ENCODE results near the gene UBTD1. TPM values are rescaled to one million over a fixed set of nuclear protein-coding genes. Genes with fewer than 3 reads are reported as not detected.

The UBTD1 gene
- polyA plus RNA-seq, 1 donor from 2014 or later: 3.3 TPM

DNA sequence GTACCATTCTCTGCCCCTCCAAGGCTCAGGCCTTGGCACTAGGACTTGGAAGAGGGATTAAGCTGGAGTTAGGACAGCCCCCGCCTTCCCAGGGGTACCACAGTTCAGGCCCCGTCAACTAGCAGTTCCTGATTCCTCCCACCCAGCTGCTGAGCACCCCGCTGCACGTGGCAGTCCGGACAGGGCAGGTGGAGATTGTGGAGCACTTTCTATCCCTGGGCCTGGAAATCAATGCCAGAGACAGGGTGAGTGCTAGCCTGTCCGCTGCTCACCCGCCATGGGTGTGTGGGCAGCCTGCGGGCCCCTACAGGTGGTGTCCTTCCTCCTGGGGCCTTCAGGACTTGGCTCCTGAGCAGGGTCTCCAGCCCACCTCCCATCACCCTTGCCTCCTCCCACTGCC, 83.4 kb downstream of the UBTD1 start:
- H3K9ac ChIP-seq (ENCODE audit: low read length): no peak overlapping the region
- no peak overlapping the region for H3K4me3 ChIP-seq (ENCODE audit: low read length)
- H3K79me2 ChIP-seq (replicated peaks; ENCODE audit: insufficient read depth, low read length): no peaks in the 10 kb centered on the region
- H2AFZ ChIP-seq (ENCODE audit: low read depth, low read length): no peak overlapping the region
- no peaks in the 10 kb centered on the region for H4K20me1 ChIP-seq (ENCODE audit: insufficient read depth)
- TF ChIP-seq EP300 (conservative IDR thresholded peaks at IDR 0.05; ENCODE audit: poor library complexity, severe bottlenecking): no peak
- no peak for TF ChIP-seq EZH2 (IDR thresholded peaks at IDR 0.05; ENCODE audit: borderline replicate concordance, insufficient read depth, low read length, poor library complexity, severe bottlenecking)
- no peak for TF ChIP-seq POLR2AphosphoS5 (IDR thresholded peaks at IDR 0.05)
- no peak for TF ChIP-seq SMC3 (conservative IDR thresholded peaks at IDR 0.05; ENCODE audit: poor library complexity)
- TF ChIP-seq MXI1 (conservative IDR thresholded peaks at IDR 0.05; ENCODE audit: poor library complexity, severe bottlenecking): no peak
- TF ChIP-seq, protein P1, sequence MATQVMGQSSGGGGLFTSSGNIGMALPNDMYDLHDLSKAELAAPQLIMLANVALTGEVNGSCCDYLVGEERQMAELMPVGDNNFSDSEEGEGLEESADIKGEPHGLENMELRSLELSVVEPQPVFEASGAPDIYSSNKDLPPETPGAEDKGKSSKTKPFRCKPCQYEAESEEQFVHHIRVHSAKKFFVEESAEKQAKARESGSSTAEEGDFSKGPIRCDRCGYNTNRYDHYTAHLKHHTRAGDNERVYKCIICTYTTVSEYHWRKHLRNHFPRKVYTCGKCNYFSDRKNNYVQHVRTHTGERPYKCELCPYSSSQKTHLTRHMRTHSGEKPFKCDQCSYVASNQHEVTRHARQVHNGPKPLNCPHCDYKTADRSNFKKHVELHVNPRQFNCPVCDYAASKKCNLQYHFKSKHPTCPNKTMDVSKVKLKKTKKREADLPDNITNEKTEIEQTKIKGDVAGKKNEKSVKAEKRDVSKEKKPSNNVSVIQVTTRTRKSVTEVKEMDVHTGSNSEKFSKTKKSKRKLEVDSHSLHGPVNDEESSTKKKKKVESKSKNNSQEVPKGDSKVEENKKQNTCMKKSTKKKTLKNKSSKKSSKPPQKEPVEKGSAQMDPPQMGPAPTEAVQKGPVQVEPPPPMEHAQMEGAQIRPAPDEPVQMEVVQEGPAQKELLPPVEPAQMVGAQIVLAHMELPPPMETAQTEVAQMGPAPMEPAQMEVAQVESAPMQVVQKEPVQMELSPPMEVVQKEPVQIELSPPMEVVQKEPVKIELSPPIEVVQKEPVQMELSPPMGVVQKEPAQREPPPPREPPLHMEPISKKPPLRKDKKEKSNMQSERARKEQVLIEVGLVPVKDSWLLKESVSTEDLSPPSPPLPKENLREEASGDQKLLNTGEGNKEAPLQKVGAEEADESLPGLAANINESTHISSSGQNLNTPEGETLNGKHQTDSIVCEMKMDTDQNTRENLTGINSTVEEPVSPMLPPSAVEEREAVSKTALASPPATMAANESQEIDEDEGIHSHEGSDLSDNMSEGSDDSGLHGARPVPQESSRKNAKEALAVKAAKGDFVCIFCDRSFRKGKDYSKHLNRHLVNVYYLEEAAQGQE (IDR thresholded peaks at IDR 0.05; ENCODE audit: borderline replicate concordance): no peak
- no peak for TF ChIP-seq TAF1 (IDR thresholded peaks at IDR 0.05; ENCODE audit: low read depth)
- TF ChIP-seq, protein P2, sequence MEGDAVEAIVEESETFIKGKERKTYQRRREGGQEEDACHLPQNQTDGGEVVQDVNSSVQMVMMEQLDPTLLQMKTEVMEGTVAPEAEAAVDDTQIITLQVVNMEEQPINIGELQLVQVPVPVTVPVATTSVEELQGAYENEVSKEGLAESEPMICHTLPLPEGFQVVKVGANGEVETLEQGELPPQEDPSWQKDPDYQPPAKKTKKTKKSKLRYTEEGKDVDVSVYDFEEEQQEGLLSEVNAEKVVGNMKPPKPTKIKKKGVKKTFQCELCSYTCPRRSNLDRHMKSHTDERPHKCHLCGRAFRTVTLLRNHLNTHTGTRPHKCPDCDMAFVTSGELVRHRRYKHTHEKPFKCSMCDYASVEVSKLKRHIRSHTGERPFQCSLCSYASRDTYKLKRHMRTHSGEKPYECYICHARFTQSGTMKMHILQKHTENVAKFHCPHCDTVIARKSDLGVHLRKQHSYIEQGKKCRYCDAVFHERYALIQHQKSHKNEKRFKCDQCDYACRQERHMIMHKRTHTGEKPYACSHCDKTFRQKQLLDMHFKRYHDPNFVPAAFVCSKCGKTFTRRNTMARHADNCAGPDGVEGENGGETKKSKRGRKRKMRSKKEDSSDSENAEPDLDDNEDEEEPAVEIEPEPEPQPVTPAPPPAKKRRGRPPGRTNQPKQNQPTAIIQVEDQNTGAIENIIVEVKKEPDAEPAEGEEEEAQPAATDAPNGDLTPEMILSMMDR (IDR thresholded peaks at IDR 0.05; ENCODE audit: poor library complexity, severe bottlenecking): no peak
- no peak for TF ChIP-seq RAD21 (conservative IDR thresholded peaks at IDR 0.05)
- H3K9me3 ChIP-seq (ENCODE audit: low read length): no peaks in the 10 kb centered on the region
- H3K27ac ChIP-seq (ENCODE audit: low read length): no peak overlapping the region
- H3K27me3 ChIP-seq (ENCODE audit: insufficient read depth, low read depth, low read length): no peaks in the 10 kb centered on the region
- no peak overlapping the region for H3K4me2 ChIP-seq (ENCODE audit: low read length)
- no peaks in the 10 kb centered on the region for H3K9me2 ChIP-seq (ENCODE audit: insufficient read depth, low read length)
- no peaks in the 10 kb centered on the region for H3F3A ChIP-seq (ENCODE audit: insufficient read depth, low read length, poor library complexity, severe bottlenecking)
- no peaks in the 10 kb centered on the region for H3K36me3 ChIP-seq (ENCODE audit: insufficient read depth, low read length)

DNA sequence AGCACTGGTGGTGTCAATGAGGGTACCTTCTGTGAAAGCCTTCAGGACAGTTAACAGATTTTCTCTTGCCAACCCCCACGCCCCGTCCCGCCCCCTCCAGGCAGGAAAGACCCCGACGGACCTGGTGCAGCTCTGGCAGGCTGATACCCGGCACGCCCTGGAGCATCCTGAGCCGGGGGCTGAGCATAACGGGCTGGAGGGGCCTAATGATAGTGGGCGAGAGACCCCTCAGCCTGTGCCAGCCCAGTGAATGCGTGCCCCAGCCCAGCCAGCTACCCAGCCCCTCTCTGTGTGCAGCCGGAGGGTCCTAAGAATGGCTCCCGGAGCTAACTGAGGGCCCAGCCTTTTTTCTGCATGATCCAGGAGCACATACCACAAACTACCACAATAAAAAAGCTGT, 84.8 kb downstream of the UBTD1 start:
- no peak overlapping the region for H3K9ac ChIP-seq (ENCODE audit: low read length)
- H3K79me2 ChIP-seq (replicated peaks; ENCODE audit: insufficient read depth, low read length): no peaks in the 10 kb centered on the region
- H3K4me2 ChIP-seq (ENCODE audit: low read length): no peak overlapping the region
- H3K9me3 ChIP-seq (ENCODE audit: low read length): no peaks in the 10 kb centered on the region
- H3K27ac ChIP-seq (ENCODE audit: low read length): no peak overlapping the region
- TF ChIP-seq EP300 (conservative IDR thresholded peaks at IDR 0.05; ENCODE audit: poor library complexity, severe bottlenecking) (no peak), MXI1 (conservative IDR thresholded peaks at IDR 0.05; ENCODE audit: poor library complexity, severe bottlenecking) (no peak), SMC3 (conservative IDR thresholded peaks at IDR 0.05; ENCODE audit: poor library complexity) (no peak), TAF1 (IDR thresholded peaks at IDR 0.05; ENCODE audit: low read depth) (no peak), EZH2 (IDR thresholded peaks at IDR 0.05; ENCODE audit: borderline replicate concordance, insufficient read depth, low read length, poor library complexity, severe bottlenecking) (no peak), POLR2AphosphoS5 (IDR thresholded peaks at IDR 0.05) (no peak), RAD21 (conservative IDR thresholded peaks at IDR 0.05) (no peak)
- TF ChIP-seq, protein P2 (IDR thresholded peaks at IDR 0.05; ENCODE audit: poor library complexity, severe bottlenecking): no peak
- TF ChIP-seq, protein P1 (IDR thresholded peaks at IDR 0.05; ENCODE audit: borderline replicate concordance): no peak
- H3K9me2 ChIP-seq (ENCODE audit: insufficient read depth, low read length): no peaks in the 10 kb centered on the region
- no peaks in the 10 kb centered on the region for H4K20me1 ChIP-seq (ENCODE audit: insufficient read depth)
- H2AFZ ChIP-seq (ENCODE audit: low read depth, low read length): no peak overlapping the region
- no peaks in the 10 kb centered on the region for H3K36me3 ChIP-seq (ENCODE audit: insufficient read depth, low read length)
- no peaks in the 10 kb centered on the region for H3K27me3 ChIP-seq (ENCODE audit: insufficient read depth, low read depth, low read length)
- H3K4me3 ChIP-seq (ENCODE audit: low read length): no peak overlapping the region
- no peaks in the 10 kb centered on the region for H3F3A ChIP-seq (ENCODE audit: insufficient read depth, low read length, poor library complexity, severe bottlenecking)

Measured in neural cell (in vitro differentiated cells).